ENCODE results near the gene IL10RB. TPM values are rescaled to one million over a fixed set of nuclear protein-coding genes. Genes with fewer than 3 reads are reported as not detected.
A peak's percentile ranks its signal among the peaks of the same experiment; 100 is the strongest.

The IL10RB gene
- total and polyA plus RNA-seq, 2 of the 4 experiments (the other 2 are of a cell fraction), result 20.1 to 45.2 TPM

DNA sequence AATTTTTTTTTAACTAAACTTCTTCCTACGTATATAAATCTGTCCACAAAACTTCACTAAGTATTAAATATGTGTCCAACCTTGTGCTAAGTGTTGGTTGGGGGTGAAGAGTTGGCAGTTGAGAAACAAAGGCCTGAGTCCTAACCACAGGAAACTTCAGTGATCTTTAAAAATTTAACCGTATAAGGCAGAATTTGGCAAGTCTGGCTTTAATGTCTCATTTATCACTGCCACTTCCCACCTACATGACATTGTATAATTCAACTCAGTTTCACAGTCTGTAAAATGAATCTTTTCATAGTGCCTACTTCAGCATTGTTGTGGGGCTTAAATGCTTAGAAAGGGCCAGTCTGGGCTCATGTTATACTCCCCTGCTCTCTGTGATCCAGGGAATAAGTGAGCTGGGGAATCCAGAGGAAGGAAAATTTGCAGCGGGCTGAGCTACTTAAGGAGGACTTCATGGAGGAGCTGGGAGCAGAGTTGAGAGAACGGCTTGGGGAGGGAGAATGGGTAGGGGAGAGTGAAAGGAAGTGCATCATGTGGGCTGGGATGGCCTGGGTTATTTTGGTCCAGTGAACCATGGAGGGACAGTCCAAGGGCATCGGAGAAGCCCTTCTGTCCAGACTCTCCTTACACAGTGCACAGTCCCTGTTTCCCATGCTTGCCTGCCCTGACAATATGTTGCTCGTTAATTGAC, 21.9 kb upstream of the IL10RB start:
- H4K91ac ChIP-seq (ENCODE audit: insufficient read depth, low read depth, low read length), result no peak overlapping the region
- H4K5ac ChIP-seq (ENCODE audit: low read depth, low read length), result no peak overlapping the region
- BruUV-seq (replicated peaks), result no TSS peak
- H2AK9ac ChIP-seq (replicated peaks; ENCODE audit: low read depth, low read length, poor library complexity), result peak overlapping the region; percentile 19
- intact Hi-C loops (cut with micrococcal nuclease) (no loop called here), dilution Hi-C loops (cut with HindIII; ENCODE audit: low sequenced_read_pairs, unreplicated experiment) (no loop called here), in situ Hi-C loops (cut with MboI; ENCODE audit: low sequenced_read_pairs) (no loop called here)
- H4K20me1 ChIP-seq (ENCODE audit: insufficient read depth, low read length), result no peaks in the 10 kb centered on the region
- H3K9me1 ChIP-seq (ENCODE audit: insufficient read depth, low read length), result 0 out of 2 replicates have a peak, but pooled peaks cover 4% of the 10 kb centered on the region
- no peaks in the 10 kb centered on the region for H3K4me1 ChIP-seq (ENCODE audit: control insufficient read depth, insufficient read depth, low read length)
- H3K18ac ChIP-seq (ENCODE audit: low read depth, low read length), result no peak overlapping the region
- no peaks in the 10 kb centered on the region for H3K9me3 ChIP-seq (ENCODE audit: control insufficient read depth, insufficient read depth, low read length)
- H2BK15ac ChIP-seq (ENCODE audit: low read depth, low read length), result no peak overlapping the region
- no peak overlapping the region for H4K8ac ChIP-seq (ENCODE audit: low read depth in 2 of 2, low read length in 2 of 2)
- no peak overlapping the region for H3K56ac ChIP-seq (ENCODE audit: extremely low read depth, insufficient read depth, low read length)
- no peak overlapping the region for H3K9ac ChIP-seq (ENCODE audit: low read depth, low read length)
- no peak overlapping the region for H3K27ac ChIP-seq (ENCODE audit: insufficient read depth, low read length)
- H2AFZ ChIP-seq (replicated peaks; ENCODE audit: low read length, poor library complexity), result no peak overlapping the region
- no peak for TF ChIP-seq RFX5 (IDR thresholded peaks at IDR 0.05; ENCODE audit: low read depth, low read length)
- TF ChIP-seq, protein P1, sequence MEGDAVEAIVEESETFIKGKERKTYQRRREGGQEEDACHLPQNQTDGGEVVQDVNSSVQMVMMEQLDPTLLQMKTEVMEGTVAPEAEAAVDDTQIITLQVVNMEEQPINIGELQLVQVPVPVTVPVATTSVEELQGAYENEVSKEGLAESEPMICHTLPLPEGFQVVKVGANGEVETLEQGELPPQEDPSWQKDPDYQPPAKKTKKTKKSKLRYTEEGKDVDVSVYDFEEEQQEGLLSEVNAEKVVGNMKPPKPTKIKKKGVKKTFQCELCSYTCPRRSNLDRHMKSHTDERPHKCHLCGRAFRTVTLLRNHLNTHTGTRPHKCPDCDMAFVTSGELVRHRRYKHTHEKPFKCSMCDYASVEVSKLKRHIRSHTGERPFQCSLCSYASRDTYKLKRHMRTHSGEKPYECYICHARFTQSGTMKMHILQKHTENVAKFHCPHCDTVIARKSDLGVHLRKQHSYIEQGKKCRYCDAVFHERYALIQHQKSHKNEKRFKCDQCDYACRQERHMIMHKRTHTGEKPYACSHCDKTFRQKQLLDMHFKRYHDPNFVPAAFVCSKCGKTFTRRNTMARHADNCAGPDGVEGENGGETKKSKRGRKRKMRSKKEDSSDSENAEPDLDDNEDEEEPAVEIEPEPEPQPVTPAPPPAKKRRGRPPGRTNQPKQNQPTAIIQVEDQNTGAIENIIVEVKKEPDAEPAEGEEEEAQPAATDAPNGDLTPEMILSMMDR (conservative IDR thresholded peaks at IDR 0.05; ENCODE audit: low read depth, low read length), result no peak
- TF ChIP-seq MAFK (IDR thresholded peaks at IDR 0.05; ENCODE audit: low read depth, low read length), result no peak
- TF ChIP-seq, protein P2, sequence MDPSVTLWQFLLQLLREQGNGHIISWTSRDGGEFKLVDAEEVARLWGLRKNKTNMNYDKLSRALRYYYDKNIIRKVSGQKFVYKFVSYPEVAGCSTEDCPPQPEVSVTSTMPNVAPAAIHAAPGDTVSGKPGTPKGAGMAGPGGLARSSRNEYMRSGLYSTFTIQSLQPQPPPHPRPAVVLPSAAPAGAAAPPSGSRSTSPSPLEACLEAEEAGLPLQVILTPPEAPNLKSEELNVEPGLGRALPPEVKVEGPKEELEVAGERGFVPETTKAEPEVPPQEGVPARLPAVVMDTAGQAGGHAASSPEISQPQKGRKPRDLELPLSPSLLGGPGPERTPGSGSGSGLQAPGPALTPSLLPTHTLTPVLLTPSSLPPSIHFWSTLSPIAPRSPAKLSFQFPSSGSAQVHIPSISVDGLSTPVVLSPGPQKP (IDR thresholded peaks at IDR 0.05; ENCODE audit: borderline replicate concordance, low read depth, low read length), result no peak
- no peak overlapping the region for H2AK5ac ChIP-seq (ENCODE audit: low read depth, low read length)
- H3K27me3 ChIP-seq (ENCODE audit: control insufficient read depth, insufficient read depth, low read length), result no peaks in the 10 kb centered on the region
- H2BK120ac ChIP-seq (ENCODE audit: low read depth, low read length), result no peak overlapping the region
- H2BK5ac ChIP-seq (ENCODE audit: low read depth, low read length, poor library complexity, severe bottlenecking), result no peak overlapping the region
- H2BK20ac ChIP-seq (ENCODE audit: low read depth, low read length), result no peak overlapping the region
- H3K4me3 ChIP-seq (ENCODE audit: insufficient read depth, low read depth, low read length), result no peak overlapping the region
- ChIA-PET POLR2A (ENCODE audit: unreplicated experiment) (no interaction called here), CTCF (no interaction called here)
- H3K14ac ChIP-seq (replicated peaks; ENCODE audit: low read depth, low read length), result no peak overlapping the region
- peaks cover 0 to 2% of the 10 kb centered on the region in 2 experiments; a peak in 2 of 4 replicates for H3K79me1 ChIP-seq (ENCODE audit: low read depth in 1 of 2, low read length in 2 of 2)
- no peak for ATAC-seq (ENCODE audit: low read depth)
- 80 to 100% methylated on average over 1 of the region's 6 CpGs for WGBS, 2 experiments (ENCODE audit: extremely low coverage in 2 of 2, insufficient read length in 1 of 2)
- H3K23ac ChIP-seq (ENCODE audit: low read depth, low read length), result no peak overlapping the region
- H3K4me2 ChIP-seq (ENCODE audit: low read depth, low read length), result no peak overlapping the region
- no peak overlapping the region for H3K4ac ChIP-seq (ENCODE audit: low read depth, low read length)
- H3K36me3 ChIP-seq (ENCODE audit: control insufficient read depth, insufficient read depth, low read length), result peaks cover 29% of the 10 kb centered on the region
- no peak for DNase-seq

Data from IMR-90 (cell line).